ENCODE results near the gene MYO5B.

GRCh38 chr18:50177294-50177992 lies 17.5 kb downstream of the MYO5B start:
- no peak for TF ChIP-seq MXI1 (IDR thresholded peaks at IDR 0.05; ENCODE audit: low read depth, low read length)
- no peak for TF ChIP-seq CTCF (IDR thresholded peaks at IDR 0.05)

Data from SK-N-SH (cell line).